HTERT RPE-1 (cell line): ENCODE results near the gene NXN.
"Not testable (repeated sequence)": the region's sequence is repeated elsewhere in the genome, so short reads cannot be mapped to it uniquely, and the experiment has no call there.

Experiments
- in situ Hi-C: fragments of 300-500 bp; cut with MboI; formaldehyde crosslinking; loops from 4 replicates; pipeline ENCODE4 v1.14.3; 2020; ENCODE audit warnings: low sequenced_read_pairs

The NXN gene

GRCh38 chr17:752002-752619 lies 227.5 kb downstream of the NXN start, which contains the start of gene GEMIN4:
TSS of gene GEMIN4 (minus strand) at chr17:752264. CDS start at chr17:752142, 122 bp downstream.
- in situ Hi-C loops = no loop called here

- in situ Hi-C loops = no loop called here
These were observed 228.1 kb downstream of the NXN start for GRCh38 chr17:751269-752001.

GRCh38 chr17:750431-751037 lies 229.0 kb downstream of the NXN start:
- in situ Hi-C loops = no loop called here

GRCh38 chr17:749359-749758 lies 230.2 kb downstream of the NXN start:
- in situ Hi-C loops = not testable (repeated sequence)
